Stimulated activated naive CD8-positive, alpha-beta T cell treated with anti-CD3 and anti-CD28 coated beads, Interleukin-15, Interleukin-2, amounts not matched to agents 100 U/mL and 50 U/mL, for 24 hours (primary cell): ENCODE measurements around the gene WDR44.
"Not testable (repeated sequence)": the region's sequence is repeated elsewhere in the genome, so short reads cannot be mapped to it uniquely, and the experiment has no call there.

ENCODE experiments used
- ATAC-seq: fragments of 150-1000 bp; cut with Tn5 transposase; one replicate; pipeline ENCODE4 v1.10.0; 2021
- DNase-seq: peaks from one replicate; pipeline ENCODE4 v3.0.0; 2021

The WDR44 gene

GRCh38 chrX:118360429-118361125, 14.7 kb downstream of the WDR44 start:
- ATAC-seq (no peak), DNase-seq (no peak)

- ATAC-seq, result peak; percentile 71
Observed at GRCh38 chrX:118364261-118364660, 18.4 kb downstream of the WDR44 start.

DNA sequence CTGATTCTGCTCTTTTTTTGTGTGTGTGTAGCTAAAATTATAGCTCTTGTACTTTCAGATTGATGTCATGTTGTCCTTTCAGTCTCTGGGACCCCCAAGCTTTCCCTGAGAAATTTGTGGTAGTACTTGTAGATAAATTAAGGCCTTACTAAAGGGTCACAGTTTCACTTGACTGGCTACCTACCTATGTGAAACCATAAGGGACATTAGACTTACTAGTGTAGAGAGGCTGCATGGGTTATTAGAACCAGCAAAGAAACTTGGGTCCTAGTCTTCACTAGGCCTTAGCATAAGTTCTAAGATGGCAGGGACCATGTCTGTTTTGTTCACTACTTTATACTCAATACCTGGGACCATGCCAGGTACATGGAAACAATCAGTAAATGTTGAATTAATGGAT, 21.4 kb downstream of the WDR44 start:
- ATAC-seq (no peak), DNase-seq (no peak)

More at GRCh38 chrX:118364261-118364660, 18.4 kb downstream of the WDR44 start:
- DNase-seq, result no peak

- DNase-seq, result no peak
- ATAC-seq, result no peak
Observed at GRCh38 chrX:118368398-118368797, 22.5 kb downstream of the WDR44 start.

- no peak for ATAC-seq
- DNase-seq, result no peak
Observed at GRCh38 chrX:118370921-118371624, 25.2 kb downstream of the WDR44 start.

DNA sequence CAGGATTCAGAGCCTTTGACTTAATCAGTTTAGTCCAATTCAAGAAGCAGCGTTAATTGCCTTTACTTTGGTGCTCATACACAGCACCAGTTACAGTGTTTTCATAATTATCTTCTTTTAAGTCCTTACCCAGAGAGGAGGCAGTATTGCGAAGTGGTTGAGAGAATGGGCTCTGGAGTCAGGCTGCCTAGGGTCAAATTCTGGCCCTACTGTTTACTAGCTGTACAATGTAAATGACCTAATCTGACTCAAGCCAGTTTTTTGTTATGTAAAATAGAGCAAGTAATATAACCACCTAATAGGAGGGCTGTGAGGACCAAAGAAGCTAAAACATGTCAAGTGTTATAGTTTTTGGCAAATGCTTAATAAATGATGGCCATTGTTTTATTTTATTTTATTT, 27.6 kb downstream of the WDR44 start:
- ATAC-seq, result no peak
- DNase-seq, result no peak

DNA sequence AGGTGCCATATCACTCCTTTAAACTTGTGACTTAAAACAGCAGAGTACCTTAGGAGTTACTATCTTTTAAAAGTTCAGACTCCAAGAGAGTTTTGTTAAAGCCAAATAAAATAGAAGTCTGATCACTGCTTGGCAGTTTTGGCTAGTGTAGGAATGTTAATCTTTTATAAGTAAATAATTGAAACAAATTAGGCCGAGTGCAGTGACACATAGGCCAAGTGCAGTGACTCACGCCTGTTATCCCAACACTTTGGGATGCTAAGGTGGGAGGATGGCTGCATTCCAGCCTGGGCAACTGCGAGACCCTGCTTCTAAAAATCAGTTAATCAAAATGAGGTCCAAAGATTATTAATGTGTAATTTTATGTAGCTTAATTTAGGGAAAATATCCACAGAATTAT, 37.2 kb downstream of the WDR44 start:
- ATAC-seq, result no peak

DNA sequence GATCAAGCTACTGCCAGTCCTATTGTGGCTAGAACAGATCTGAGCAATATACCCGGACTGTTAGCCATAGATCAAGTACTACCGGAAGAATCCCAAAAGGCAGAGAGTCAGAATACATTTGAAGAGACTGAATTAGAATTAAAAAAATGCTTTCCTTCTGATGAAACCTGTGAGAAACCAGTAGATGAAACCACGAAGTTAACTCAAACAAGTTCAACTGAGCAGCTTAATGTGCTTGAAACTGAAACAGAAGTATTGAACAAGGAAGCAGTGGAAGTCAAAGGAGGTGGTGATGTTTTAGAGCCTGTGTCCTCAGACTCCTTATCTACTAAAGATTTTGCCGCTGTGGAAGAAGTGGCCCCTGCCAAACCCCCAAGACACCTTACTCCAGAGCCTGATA, 46.8 kb downstream of the WDR44 start:
- DNase-seq (no peak), ATAC-seq (no peak)

More for the DNA sequence above, 37.2 kb downstream of the WDR44 start:
- no peak for DNase-seq

GRCh38 chrX:118396113-118396512, 50.2 kb downstream of the WDR44 start:
- ATAC-seq (no peak), DNase-seq (no peak)

DNA sequence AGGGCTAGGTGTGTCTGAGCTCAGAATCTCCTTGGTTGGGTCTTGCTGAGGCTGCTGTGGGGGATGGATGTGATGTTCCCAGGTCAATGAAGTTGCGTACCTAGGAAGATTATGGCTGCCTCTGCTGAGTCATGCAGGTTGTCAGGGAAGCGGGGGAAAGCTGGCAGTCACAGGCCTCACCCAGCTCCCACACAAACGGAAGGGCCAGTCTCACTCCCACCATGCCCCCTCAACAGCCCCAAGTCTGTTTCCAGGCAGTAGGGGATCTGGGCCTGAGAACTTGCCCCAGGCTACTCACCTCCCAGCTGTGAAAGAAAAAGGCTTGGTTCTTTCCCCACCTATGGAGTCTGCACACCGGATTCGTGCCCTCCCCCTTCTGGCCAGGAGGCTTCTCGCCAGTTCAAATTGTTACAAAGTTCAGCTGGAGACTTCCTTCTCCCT, 72.9 kb downstream of the WDR44 start:
- ATAC-seq (no peak), DNase-seq (no peak)

DNA sequence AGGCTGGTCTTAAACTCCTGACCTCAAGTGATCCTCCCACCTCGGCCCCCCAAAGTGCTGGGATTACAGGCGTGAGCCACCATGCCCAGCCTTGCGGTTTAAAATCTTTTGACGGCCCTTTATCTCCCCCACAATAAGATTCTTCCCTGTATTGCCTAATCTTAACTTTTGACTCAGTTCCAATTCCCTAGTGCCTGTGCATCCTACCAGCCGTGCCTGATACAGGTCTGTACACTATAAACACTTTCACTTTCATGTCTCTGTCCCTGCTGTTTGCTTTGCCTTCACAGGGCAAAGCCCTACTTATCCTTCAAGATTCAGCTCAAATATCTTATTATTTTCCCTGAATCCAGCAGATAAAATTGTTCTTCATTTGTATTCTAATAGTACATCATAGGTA, 74.6 kb downstream of the WDR44 start:
- ATAC-seq, result no peak
- DNase-seq, result no peak

GRCh38 chrX:118423558-118423957, 77.7 kb downstream of the WDR44 start:
- DNase-seq, result no peak
- peak; percentile 79 for ATAC-seq

- no peak for ATAC-seq
- no peak for DNase-seq
Observed at GRCh38 chrX:118432799-118433198, 86.9 kb downstream of the WDR44 start.

DNA sequence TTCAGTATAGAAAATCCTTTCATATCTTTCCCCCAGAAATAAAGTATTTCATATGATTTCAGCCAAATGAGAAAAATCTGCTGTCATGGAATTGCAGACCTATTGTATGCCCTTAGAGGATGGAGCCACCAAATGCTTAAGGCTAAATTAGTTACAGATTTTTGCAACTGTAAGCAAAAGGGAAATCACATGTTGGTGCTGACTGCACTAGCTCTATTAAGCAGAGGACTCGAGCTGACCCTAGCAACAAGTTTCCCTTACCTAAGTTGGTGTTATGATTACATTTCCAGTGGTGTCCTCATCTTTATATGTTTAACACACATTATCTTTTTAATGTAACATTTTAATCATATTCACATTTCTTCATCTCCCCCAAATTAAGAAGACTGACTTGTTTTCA, 91.4 kb downstream of the WDR44 start:
- ATAC-seq (no peak), DNase-seq (no peak)

GRCh38 chrX:118448273-118448783, 102.4 kb downstream of the WDR44 start:
- no peak for DNase-seq
- ATAC-seq, result no peak

DNA sequence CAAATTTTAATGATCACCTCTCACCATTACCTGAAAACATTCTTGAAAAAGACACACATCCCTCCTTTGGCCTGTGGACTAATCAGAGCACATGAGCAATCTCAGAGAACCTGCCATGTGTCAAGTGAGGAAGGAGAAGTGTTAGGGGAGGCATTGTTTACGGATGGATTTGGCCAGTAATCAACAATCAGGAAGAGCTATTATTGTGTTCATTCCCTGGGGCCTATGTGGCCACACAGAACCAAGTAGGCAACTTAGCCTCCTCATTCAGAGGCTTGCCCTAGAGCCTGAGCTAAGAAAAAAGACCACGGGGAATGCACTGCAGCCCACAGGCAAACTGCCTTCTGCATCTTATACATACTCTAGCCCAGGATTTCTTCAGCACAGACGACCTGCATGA, 109.1 kb downstream of the WDR44 start:
- ATAC-seq, result no peak
- DNase-seq, result no peak

DNA sequence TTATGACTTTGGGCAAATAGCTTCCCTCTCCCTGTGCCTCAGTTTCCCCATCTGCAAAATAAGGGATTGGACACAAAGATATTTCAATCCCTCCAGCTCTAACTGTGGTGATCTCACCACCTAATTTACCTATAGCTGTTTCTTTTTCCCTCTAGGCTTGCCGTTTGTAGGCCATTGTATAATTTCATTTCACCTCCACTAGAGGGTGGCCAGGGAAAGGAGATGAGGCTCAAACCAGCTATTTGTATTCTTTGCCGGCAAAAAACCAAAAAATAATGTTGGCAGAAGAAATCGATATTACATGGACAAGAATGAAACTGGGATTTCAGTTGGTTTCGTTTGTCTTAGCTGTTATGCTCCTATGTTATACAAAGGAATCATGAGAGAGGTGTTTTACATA, 113.6 kb downstream of the WDR44 start:
- DNase-seq (no peak), ATAC-seq (peak; percentile 43)

DNA sequence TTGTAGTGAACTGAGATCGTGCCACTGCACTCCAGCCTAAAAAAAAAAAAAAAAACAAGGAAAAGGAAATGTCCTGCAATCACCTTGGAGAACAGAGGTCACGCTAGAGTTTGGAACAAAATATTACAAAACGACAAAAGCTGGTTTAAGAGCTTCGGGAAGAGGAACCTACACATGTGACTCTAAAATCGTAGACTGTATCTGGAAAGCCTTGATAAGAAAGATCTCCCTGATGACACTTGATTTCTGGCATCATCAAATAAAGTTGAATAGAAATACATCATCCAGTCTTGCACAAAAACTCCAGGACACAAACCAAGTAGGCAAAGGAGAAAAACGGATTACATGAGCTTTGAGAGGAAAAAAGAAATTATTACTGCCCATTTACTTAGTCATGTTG, 118.6 kb downstream of the WDR44 start:
- no peak for ATAC-seq
- no peak for DNase-seq

DNA sequence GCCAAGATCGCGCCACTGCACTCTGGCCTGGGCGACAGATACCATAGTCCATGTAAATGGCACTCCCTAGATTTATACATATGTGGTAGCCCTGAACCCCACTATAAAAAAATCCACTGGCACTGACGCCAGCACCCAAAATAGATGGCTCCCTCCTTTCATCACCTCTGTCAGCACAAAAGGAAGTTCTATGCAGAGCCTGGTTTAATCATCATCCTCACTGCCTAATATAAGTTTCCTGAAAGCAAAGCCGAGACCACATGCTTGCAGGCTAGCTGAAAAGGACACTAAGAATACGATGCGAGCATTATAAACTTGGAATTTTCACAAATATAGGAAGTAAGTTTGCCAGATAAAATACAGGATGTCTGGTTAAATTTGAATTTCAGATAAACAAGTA, 122.2 kb downstream of the WDR44 start:
- DNase-seq, result no peak
- ATAC-seq, result no peak

DNA sequence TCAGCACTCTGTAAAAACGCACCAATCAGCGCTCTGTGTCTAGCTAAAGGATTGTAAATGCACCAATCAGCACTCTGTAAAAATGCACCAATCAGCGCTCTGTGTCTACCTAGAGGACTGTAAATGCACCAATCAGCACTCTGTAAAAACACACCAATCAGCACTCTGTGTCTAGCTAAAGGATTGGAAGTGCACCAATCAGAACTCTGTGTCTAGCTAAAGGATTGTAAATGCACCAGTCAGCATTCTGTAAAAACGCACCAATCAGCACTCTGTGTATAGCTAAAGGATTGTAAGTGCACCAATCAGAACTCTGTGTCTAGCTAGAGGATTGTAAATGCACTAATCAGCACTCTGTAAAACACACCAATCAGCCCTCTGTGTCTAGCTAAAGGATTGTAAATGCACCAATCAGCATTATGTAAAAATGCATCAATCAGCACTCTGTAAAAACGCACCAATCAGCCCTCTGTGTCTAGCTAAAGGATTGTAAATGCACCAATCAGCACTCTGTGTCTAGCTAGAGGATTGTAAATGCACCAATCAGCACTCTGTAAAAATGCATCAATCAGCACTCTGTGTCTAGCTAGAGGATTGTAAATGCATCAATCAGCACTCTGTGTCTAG, 124.9 kb downstream of the WDR44 start:
- ATAC-seq, DNase-seq: not testable (repeated sequence)

GRCh38 chrX:118474586-118474985, 128.7 kb downstream of the WDR44 start:
- ATAC-seq (no peak), DNase-seq (no peak)

GRCh38 chrX:118475903-118476302, 130.0 kb downstream of the WDR44 start:
- no peak for ATAC-seq
- DNase-seq, result no peak

DNA sequence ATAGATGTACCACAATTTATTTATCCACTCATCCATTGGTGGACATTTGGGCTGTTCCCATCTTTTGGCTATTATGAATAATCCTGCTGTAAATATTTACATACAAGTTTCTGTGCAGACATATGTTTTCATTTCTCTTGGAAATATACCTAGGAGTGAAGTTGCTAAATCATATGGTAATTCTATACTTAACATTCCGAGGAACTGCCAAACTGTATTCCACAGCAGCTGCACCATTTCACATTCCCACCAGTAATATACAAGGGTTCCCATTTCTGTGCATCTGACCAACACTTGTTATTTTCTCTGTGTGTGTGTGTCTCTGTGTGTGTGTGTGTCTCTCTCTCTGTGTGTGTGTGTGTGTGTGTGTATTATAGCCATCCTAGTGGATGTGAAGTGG, 134.3 kb downstream of the WDR44 start:
- DNase-seq (no peak), ATAC-seq (no peak)
